ENCODE results near the gene RNU5D-1.
A peak's percentile ranks its signal among the peaks of the same experiment; 100 is the strongest.

RNU5D-1 gene

DNA sequence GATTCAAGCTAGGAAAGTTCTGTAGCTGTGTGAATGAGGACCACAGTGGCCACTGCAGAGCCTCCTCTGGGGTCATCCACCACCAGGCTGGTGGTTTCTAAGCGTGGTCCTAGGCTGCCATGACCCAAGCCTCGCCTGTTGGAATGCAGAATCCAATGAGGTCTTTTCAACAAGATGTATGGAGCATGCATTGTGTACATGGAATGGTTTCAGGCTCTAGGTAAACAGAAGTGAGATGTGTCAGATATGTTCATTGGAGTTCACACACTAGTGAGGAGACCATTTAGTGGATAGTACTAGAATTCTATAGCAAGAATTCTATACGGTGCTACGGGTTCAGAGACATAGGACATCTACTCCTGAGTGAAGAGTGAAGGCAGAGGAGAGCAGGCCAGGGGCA is 10.7 kb downstream of the RNU5D-1 start:
- Histone ChIP-seq H3K27me3 (no peaks in the 10 kb centered on the region), H3K4me3 (ENCODE audit: low read depth in 1 of 2, low read length in 1 of 2) (no peak overlapping the region), H3K9me3 (no peaks in the 10 kb centered on the region), H3K36me3 (no peaks in the 10 kb centered on the region), H3K4me1 (ENCODE audit: control insufficient read depth in 1 of 2, insufficient read depth in 1 of 2, low read depth in 1 of 2, low read length in 1 of 2) (peaks cover 41% of the 10 kb centered on the region in 2 experiments), H3K27ac (peak overlapping the region; percentile 72)
- TF ChIP-seq, protein P1, sequence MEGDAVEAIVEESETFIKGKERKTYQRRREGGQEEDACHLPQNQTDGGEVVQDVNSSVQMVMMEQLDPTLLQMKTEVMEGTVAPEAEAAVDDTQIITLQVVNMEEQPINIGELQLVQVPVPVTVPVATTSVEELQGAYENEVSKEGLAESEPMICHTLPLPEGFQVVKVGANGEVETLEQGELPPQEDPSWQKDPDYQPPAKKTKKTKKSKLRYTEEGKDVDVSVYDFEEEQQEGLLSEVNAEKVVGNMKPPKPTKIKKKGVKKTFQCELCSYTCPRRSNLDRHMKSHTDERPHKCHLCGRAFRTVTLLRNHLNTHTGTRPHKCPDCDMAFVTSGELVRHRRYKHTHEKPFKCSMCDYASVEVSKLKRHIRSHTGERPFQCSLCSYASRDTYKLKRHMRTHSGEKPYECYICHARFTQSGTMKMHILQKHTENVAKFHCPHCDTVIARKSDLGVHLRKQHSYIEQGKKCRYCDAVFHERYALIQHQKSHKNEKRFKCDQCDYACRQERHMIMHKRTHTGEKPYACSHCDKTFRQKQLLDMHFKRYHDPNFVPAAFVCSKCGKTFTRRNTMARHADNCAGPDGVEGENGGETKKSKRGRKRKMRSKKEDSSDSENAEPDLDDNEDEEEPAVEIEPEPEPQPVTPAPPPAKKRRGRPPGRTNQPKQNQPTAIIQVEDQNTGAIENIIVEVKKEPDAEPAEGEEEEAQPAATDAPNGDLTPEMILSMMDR (IDR thresholded peaks at IDR 0.05), result no peak

DNA sequence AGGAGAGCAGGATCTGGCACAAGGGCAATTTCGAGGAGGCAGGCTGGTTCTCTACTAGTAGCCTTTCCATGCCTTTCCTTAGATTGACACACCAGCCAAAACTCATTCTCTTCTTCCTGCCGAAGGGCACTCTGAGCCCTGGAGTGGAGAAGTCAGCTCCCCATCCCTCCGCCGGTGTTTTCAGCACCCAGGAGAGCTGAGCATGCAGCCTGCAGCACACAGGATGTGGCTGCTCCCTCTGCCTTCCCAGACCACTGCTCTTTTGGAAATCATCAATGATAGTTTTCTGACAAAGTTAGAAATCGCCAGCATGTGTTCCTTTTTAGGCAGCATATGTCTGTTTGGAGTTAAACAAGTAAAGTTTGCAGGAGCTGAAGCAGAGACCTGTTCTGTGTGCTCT is 11.7 kb downstream of the RNU5D-1 start:
- TF ChIP-seq, protein P1 (IDR thresholded peaks at IDR 0.05), result no peak
- peaks cover 37 to 39% of the 10 kb centered on the region in 2 experiments for H3K4me1 ChIP-seq (ENCODE audit: control insufficient read depth in 1 of 2, insufficient read depth in 1 of 2, low read depth in 1 of 2, low read length in 1 of 2)
- H3K4me3 ChIP-seq (ENCODE audit: low read depth in 1 of 2, low read length in 1 of 2), result no peak overlapping the region
- peak overlapping the region; percentile 8 for H3K27ac ChIP-seq
- H3K27me3 ChIP-seq, result no peaks in the 10 kb centered on the region
- H3K36me3 ChIP-seq, result no peaks in the 10 kb centered on the region
- no peaks in the 10 kb centered on the region for H3K9me3 ChIP-seq

DNA sequence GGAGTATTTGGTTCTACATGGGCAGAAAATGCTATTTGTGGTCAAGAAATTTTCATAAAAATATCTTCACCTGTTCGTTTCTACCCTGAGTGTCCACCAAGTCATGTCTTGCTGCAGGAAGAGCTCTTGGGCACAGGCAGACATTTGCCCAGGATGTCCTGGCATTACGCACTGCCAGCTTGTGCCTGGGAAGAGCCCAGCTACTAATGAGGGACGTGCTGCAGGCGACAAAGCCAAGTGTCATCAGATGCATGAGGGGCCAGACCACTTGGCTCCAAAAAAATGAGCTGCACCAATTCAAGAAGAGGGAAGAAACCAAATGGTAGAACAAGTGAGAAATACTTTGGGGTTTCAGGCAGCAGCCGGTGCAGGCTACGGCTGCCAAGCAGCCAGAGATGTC is 12.9 kb downstream of the RNU5D-1 start:
- Histone ChIP-seq H3K36me3 (no peaks in the 10 kb centered on the region), H3K4me3 (ENCODE audit: low read depth in 1 of 2, low read length in 1 of 2) (no peak overlapping the region), H3K27me3 (no peaks in the 10 kb centered on the region), H3K9me3 (no peaks in the 10 kb centered on the region), H3K4me1 (ENCODE audit: control insufficient read depth in 1 of 2, insufficient read depth in 1 of 2, low read depth in 1 of 2, low read length in 1 of 2) (peaks cover 25 to 27% of the 10 kb centered on the region in 2 experiments), H3K27ac (no peak overlapping the region)
- TF ChIP-seq, protein P1 (IDR thresholded peaks at IDR 0.05), result no peak

- H3K27ac ChIP-seq, result no peak overlapping the region
- H3K36me3 ChIP-seq, result no peaks in the 10 kb centered on the region
- H3K9me3 ChIP-seq, result no peaks in the 10 kb centered on the region
- no peaks in the 10 kb centered on the region for H3K27me3 ChIP-seq
- no peak overlapping the region for H3K4me3 ChIP-seq (ENCODE audit: low read depth in 1 of 2, low read length in 1 of 2)
- TF ChIP-seq, protein P1 (IDR thresholded peaks at IDR 0.05), result no peak
- peaks cover 21 to 23% of the 10 kb centered on the region in 2 experiments for H3K4me1 ChIP-seq (ENCODE audit: control insufficient read depth in 1 of 2, insufficient read depth in 1 of 2, low read depth in 1 of 2, low read length in 1 of 2)
Measured at GRCh38 chr1:44717653-44718052, 13.3 kb downstream of the RNU5D-1 start.

DNA sequence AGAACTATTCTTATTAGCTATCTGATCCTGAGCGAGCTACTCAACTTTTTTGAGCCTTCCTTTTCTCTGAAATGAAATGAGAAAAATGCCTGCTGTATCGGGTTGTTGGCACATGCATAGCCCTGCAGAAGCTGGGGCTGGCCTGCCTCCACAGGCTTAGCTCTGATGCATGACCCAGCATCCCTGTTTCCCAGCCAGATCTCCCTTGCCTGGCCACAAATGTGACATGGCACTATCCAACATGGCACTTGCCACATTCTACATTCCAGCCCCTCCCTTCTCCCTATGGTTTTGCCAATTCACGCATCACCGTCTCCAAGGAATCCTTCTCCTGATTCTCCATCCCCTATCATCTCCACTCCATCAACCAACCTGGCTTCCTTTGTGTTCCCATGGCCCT is 13.8 kb downstream of the RNU5D-1 start:
- no peak overlapping the region for H3K27ac ChIP-seq
- H3K4me1 ChIP-seq (ENCODE audit: control insufficient read depth in 1 of 2, insufficient read depth in 1 of 2, low read depth in 1 of 2, low read length in 1 of 2), result peaks cover 17 to 18% of the 10 kb centered on the region in 2 experiments
- H3K36me3 ChIP-seq, result no peaks in the 10 kb centered on the region
- TF ChIP-seq, protein P1 (IDR thresholded peaks at IDR 0.05), result no peak
- H3K27me3 ChIP-seq, result no peaks in the 10 kb centered on the region
- no peak overlapping the region for H3K4me3 ChIP-seq (ENCODE audit: low read depth in 1 of 2, low read length in 1 of 2)
- no peaks in the 10 kb centered on the region for H3K9me3 ChIP-seq

All from neutrophil (primary cell).